SK-N-SH (cell line): ENCODE data around the gene KIF16B.

Experiments used
- CHD2 ChIP-seq: fragments of 150-350 bp; IDR thresholded peaks from 2 replicates; pipeline ENCODE4 v1.6.1; 2018; ENCODE audit warnings: low read length; ENCODE audit not compliant: partially characterized antibody
- EP300 ChIP-seq, 2 experiments: IDR thresholded peaks; 2 replicates each; pipeline versions ENCODE4 v1.4.0 to v1.6.1; 2012; ENCODE audit warnings: borderline replicate concordance in 1 of 2, low read depth in 1 of 2, low read length in 1 of 2
- GATA2 ChIP-seq: sonication (generic); formaldehyde crosslinking; IDR thresholded peaks from 2 replicates; pipeline ENCODE4 v1.5.0; 2020; ENCODE audit warnings: mild to moderate bottlenecking, missing genetic modification reagents
- JUND ChIP-seq: IDR thresholded peaks from 2 replicates; pipeline ENCODE4 v1.4.0; 2012
- MEF2A ChIP-seq: IDR thresholded peaks from 2 replicates; pipeline ENCODE4 v1.4.0; 2012; ENCODE audit warnings: low read depth, borderline replicate concordance
- MXI1 ChIP-seq: IDR thresholded peaks from 2 replicates; pipeline ENCODE4 v1.6.1; 2012; ENCODE audit warnings: mild to moderate bottlenecking, low read depth, low read length, improper control_type of control experiment
- POLR2AphosphoS5 ChIP-seq: IDR thresholded peaks from 2 replicates; pipeline ENCODE4 v1.6.1; 2012; ENCODE audit warnings: low read depth, low read length
- SMC3 ChIP-seq: IDR thresholded peaks from 2 replicates; pipeline ENCODE4 v1.6.1; 2012; ENCODE audit warnings: low read depth, low read length, improper control_type of control experiment
- TAF1 ChIP-seq: IDR thresholded peaks from 2 replicates; pipeline ENCODE4 v1.6.1; 2012; ENCODE audit warnings: low read depth, mild to moderate bottlenecking, low read length, moderate library complexity, borderline replicate concordance
- TF ChIP-seq, protein P1 (sequence below): IDR thresholded peaks from 2 replicates; pipeline ENCODE4 v1.6.1; 2012; ENCODE audit warnings: mild to moderate bottlenecking, low read depth, low read length, moderate library complexity
- TF ChIP-seq, protein P2 (sequence below): fragments of 200-600 bp; sonication (generic); IDR thresholded peaks from 2 replicates; pipeline ENCODE4 v1.6.1; 2017; ENCODE audit warnings: antibody characterized with exemption, mild to moderate bottlenecking, moderate library complexity
- TF ChIP-seq, protein P3 (sequence below): IDR thresholded peaks from 2 replicates; pipeline ENCODE4 v1.4.0; 2012; ENCODE audit warnings: low read depth
- TF ChIP-seq, protein P4 (sequence below): fragments of 150-350 bp; IDR thresholded peaks from 2 replicates; pipeline ENCODE4 v1.6.1; 2016; ENCODE audit warnings: mild to moderate bottlenecking, low read depth, low read length
- TF ChIP-seq, protein P5 (sequence below): IDR thresholded peaks from 2 replicates; pipeline ENCODE4 v1.4.0; 2012; ENCODE audit warnings: low read depth, borderline replicate concordance

DNA sequence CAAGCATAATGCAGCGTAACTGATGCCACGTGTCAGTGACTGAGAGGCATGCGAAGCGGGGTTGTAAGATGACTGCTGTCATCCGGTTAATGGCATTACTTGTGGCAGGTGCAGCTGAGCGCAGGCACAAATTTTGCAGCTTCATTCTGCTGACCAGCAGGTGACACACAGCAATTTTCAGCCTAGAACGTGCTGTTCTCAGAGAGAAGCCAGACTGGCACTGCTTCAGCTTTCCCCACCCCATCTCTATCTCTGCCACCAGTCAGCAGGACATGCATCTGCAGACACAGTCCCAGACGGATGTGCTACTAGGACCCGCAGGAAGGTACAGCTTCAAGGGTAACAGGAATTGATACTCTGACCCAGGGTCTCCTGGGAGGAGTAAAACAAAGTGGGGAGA lies 221.8 kb downstream of the KIF16B start:
- TF ChIP-seq, protein P1, sequence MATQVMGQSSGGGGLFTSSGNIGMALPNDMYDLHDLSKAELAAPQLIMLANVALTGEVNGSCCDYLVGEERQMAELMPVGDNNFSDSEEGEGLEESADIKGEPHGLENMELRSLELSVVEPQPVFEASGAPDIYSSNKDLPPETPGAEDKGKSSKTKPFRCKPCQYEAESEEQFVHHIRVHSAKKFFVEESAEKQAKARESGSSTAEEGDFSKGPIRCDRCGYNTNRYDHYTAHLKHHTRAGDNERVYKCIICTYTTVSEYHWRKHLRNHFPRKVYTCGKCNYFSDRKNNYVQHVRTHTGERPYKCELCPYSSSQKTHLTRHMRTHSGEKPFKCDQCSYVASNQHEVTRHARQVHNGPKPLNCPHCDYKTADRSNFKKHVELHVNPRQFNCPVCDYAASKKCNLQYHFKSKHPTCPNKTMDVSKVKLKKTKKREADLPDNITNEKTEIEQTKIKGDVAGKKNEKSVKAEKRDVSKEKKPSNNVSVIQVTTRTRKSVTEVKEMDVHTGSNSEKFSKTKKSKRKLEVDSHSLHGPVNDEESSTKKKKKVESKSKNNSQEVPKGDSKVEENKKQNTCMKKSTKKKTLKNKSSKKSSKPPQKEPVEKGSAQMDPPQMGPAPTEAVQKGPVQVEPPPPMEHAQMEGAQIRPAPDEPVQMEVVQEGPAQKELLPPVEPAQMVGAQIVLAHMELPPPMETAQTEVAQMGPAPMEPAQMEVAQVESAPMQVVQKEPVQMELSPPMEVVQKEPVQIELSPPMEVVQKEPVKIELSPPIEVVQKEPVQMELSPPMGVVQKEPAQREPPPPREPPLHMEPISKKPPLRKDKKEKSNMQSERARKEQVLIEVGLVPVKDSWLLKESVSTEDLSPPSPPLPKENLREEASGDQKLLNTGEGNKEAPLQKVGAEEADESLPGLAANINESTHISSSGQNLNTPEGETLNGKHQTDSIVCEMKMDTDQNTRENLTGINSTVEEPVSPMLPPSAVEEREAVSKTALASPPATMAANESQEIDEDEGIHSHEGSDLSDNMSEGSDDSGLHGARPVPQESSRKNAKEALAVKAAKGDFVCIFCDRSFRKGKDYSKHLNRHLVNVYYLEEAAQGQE: no peak
- TF ChIP-seq, protein P2, sequence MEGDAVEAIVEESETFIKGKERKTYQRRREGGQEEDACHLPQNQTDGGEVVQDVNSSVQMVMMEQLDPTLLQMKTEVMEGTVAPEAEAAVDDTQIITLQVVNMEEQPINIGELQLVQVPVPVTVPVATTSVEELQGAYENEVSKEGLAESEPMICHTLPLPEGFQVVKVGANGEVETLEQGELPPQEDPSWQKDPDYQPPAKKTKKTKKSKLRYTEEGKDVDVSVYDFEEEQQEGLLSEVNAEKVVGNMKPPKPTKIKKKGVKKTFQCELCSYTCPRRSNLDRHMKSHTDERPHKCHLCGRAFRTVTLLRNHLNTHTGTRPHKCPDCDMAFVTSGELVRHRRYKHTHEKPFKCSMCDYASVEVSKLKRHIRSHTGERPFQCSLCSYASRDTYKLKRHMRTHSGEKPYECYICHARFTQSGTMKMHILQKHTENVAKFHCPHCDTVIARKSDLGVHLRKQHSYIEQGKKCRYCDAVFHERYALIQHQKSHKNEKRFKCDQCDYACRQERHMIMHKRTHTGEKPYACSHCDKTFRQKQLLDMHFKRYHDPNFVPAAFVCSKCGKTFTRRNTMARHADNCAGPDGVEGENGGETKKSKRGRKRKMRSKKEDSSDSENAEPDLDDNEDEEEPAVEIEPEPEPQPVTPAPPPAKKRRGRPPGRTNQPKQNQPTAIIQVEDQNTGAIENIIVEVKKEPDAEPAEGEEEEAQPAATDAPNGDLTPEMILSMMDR: no peak
- TF ChIP-seq EP300 (IDR thresholded peaks at IDR 0.05; ENCODE audit: borderline replicate concordance in 1 of 2, low read depth in 1 of 2, low read length in 1 of 2) (no peak), GATA2 (no peak), TAF1 (no peak), CHD2 (no peak), POLR2AphosphoS5 (no peak), MXI1 (no peak; the same call in 1 of the 2 replicates), SMC3 (no peak), JUND (no peak), MEF2A (no peak)
- TF ChIP-seq, protein P3, sequence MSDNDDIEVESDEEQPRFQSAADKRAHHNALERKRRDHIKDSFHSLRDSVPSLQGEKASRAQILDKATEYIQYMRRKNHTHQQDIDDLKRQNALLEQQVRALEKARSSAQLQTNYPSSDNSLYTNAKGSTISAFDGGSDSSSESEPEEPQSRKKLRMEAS: no peak
- TF ChIP-seq, protein P4, sequence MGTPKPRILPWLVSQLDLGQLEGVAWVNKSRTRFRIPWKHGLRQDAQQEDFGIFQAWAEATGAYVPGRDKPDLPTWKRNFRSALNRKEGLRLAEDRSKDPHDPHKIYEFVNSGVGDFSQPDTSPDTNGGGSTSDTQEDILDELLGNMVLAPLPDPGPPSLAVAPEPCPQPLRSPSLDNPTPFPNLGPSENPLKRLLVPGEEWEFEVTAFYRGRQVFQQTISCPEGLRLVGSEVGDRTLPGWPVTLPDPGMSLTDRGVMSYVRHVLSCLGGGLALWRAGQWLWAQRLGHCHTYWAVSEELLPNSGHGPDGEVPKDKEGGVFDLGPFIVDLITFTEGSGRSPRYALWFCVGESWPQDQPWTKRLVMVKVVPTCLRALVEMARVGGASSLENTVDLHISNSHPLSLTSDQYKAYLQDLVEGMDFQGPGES: no peak
- TF ChIP-seq, protein P5, sequence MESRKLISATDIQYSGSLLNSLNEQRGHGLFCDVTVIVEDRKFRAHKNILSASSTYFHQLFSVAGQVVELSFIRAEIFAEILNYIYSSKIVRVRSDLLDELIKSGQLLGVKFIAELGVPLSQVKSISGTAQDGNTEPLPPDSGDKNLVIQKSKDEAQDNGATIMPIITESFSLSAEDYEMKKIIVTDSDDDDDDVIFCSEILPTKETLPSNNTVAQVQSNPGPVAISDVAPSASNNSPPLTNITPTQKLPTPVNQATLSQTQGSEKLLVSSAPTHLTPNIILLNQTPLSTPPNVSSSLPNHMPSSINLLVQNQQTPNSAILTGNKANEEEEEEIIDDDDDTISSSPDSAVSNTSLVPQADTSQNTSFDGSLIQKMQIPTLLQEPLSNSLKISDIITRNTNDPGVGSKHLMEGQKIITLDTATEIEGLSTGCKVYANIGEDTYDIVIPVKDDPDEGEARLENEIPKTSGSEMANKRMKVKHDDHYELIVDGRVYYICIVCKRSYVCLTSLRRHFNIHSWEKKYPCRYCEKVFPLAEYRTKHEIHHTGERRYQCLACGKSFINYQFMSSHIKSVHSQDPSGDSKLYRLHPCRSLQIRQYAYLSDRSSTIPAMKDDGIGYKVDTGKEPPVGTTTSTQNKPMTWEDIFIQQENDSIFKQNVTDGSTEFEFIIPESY: no peak
